Measurements from ENCODE around the gene PRKCA. TPM values are rescaled to one million over a fixed set of nuclear protein-coding genes. Genes with fewer than 3 reads are reported as not detected.

PRKCA gene
- total and polyA plus RNA-seq, 4 donors = 3.0 to 14.1 (median 5.4) TPM

- no peak overlapping the region for H3K4me3 ChIP-seq (ENCODE audit: low read depth in 1 of 3, low read length in 3 of 3)
- TF ChIP-seq FOXA1 (IDR thresholded peaks at IDR 0.05) (no peak), HNF4G (IDR thresholded peaks at IDR 0.05) (no peak), MAX (IDR thresholded peaks at IDR 0.05) (no peak), SP1 (IDR thresholded peaks at IDR 0.05) (no peak), YY1 (IDR thresholded peaks at IDR 0.05) (no peak), TAF1 (conservative IDR thresholded peaks at IDR 0.05) (no peak), EGR1 (IDR thresholded peaks at IDR 0.05; ENCODE audit: low read depth in 2 of 2) (no peak), GABPA (IDR thresholded peaks at IDR 0.05 in 1 of 2, conservative IDR thresholded peaks at IDR 0.05 in 1 of 2) (no peak), FOXA2 (IDR thresholded peaks at IDR 0.05) (no peak), ZBTB33 (IDR thresholded peaks at IDR 0.05) (no peak), REST (IDR thresholded peaks at IDR 0.05) (no peak), CTCF (IDR thresholded peaks at IDR 0.05; ENCODE audit: low read depth, low read length, missing input control) (no peak)
- peaks cover 0 to 19% (median 12%) of the 10 kb centered on the region in 4 donors for H3K4me1 ChIP-seq (ENCODE audit: control insufficient read depth in 4 of 4, insufficient read depth in 4 of 4, low read length in 3 of 4)
- no peak for DNase-seq (ENCODE audit: low spot score)
- H3K9me3 ChIP-seq (ENCODE audit: control insufficient read depth in 4 of 4, low read length in 3 of 4) = no peaks in the 10 kb centered on the region
- H3K9ac ChIP-seq (ENCODE audit: low read depth in 1 of 2, low read length in 2 of 2) = no peak overlapping the region
- no peak overlapping the region for H3K27ac ChIP-seq (ENCODE audit: low read depth in 1 of 2, low read length in 2 of 2)
- WGBS = 61% methylated on average over 3 of the region's 3 CpGs
- H3K27me3 ChIP-seq (ENCODE audit: control insufficient read depth in 4 of 4, insufficient read depth in 4 of 4, low read length in 3 of 4) = no peaks in the 10 kb centered on the region
- H3K36me3 ChIP-seq (ENCODE audit: control insufficient read depth in 4 of 4, insufficient read depth in 3 of 4, low read depth in 1 of 4, low read length in 3 of 4) = no peaks in the 10 kb centered on the region
Observed at GRCh38 chr17:66469088-66469442, 166.7 kb downstream of the PRKCA start.

- Histone ChIP-seq H3K4me1 (ENCODE audit: control insufficient read depth in 4 of 4, insufficient read depth in 4 of 4, low read length in 3 of 4) (peaks cover 0 to 19% (median 12%) of the 10 kb centered on the region in 4 donors), H3K4me3 (ENCODE audit: low read depth in 1 of 3, low read length in 3 of 3) (no peak overlapping the region), H3K9ac (ENCODE audit: low read depth in 1 of 2, low read length in 2 of 2) (no peak overlapping the region), H3K27ac (ENCODE audit: low read depth in 1 of 2, low read length in 2 of 2) (no peak overlapping the region), H3K36me3 (ENCODE audit: control insufficient read depth in 4 of 4, insufficient read depth in 3 of 4, low read depth in 1 of 4, low read length in 3 of 4) (no peaks in the 10 kb centered on the region), H3K9me3 (ENCODE audit: control insufficient read depth in 4 of 4, low read length in 3 of 4) (no peaks in the 10 kb centered on the region), H3K27me3 (ENCODE audit: control insufficient read depth in 4 of 4, insufficient read depth in 4 of 4, low read length in 3 of 4) (no peaks in the 10 kb centered on the region)
- no peak for DNase-seq (ENCODE audit: low spot score)
- WGBS = 91% methylated on average over 1 of the region's 1 CpG
- no peak for TF ChIP-seq EGR1 (IDR thresholded peaks at IDR 0.05; ENCODE audit: low read depth in 2 of 2)
- no peak for TF ChIP-seq SP1 (IDR thresholded peaks at IDR 0.05)
- TF ChIP-seq RAD21 (IDR thresholded peaks at IDR 0.05) = no peak
- TF ChIP-seq ZBTB33 (IDR thresholded peaks at IDR 0.05) = no peak
- no peak for TF ChIP-seq REST (IDR thresholded peaks at IDR 0.05)
- no peak for TF ChIP-seq TAF1 (conservative IDR thresholded peaks at IDR 0.05)
- TF ChIP-seq NR2F2 (IDR thresholded peaks at IDR 0.05) = no peak
- no peak for TF ChIP-seq FOXA2 (IDR thresholded peaks at IDR 0.05)
- TF ChIP-seq CTCF (IDR thresholded peaks at IDR 0.05; ENCODE audit: low read depth, low read length, missing input control) = no peak
- TF ChIP-seq HNF4A (conservative IDR thresholded peaks at IDR 0.05) = no peak
- no peak for TF ChIP-seq RXRA (IDR thresholded peaks at IDR 0.05)
- no peak for TF ChIP-seq GABPA (IDR thresholded peaks at IDR 0.05 in 1 of 2, conservative IDR thresholded peaks at IDR 0.05 in 1 of 2)
Observed at GRCh38 chr17:66469461-66469860, 167.0 kb downstream of the PRKCA start.

All from liver (tissue), 9 donors.